Activated CD8-positive, alpha-beta memory T cell treated with anti-CD3 and anti-CD28 coated beads, Interleukin-2, amount 50 U/mL, for 48 hours (primary cell): Measurements from ENCODE around the gene KCNMA1.
"Not testable (repeated sequence)": the region's sequence is repeated elsewhere in the genome, so short reads cannot be mapped to it uniquely, and the experiment has no call there.

Source experiments
- DNase-seq: peaks from one replicate; pipeline ENCODE4 v3.0.0-alpha.2; 2020

KCNMA1 gene

GRCh38 chr10:77578583-77579227 lies 58.9 kb downstream of the KCNMA1 start:
- DNase-seq, result no peak

DNA sequence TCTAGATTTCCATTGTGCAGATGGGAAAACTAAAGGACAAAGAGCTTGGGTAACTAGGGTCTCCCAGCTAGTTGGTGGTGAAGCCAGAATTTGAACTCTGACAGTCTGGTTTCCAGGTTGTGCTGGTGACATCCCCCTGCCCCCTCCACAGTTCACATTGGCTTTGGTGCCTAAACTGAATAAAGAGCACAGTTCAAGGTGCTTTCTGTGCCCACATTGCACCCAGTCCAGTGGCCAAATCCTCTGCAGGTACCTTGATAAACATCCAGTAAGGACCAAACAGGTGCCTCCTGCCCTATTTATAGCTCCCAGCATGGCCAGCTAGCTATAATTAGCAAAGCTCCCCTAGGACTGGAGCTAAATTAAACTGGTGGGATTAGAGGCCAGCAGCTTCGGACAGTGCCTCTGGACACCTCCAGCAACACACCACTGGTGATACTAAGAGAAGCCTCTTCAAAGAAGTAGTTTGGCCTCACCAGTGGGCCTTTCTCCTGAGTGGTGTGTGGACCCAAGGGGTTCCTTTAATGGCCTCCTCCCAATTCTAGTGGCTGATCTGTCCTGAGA lies 59.9 kb downstream of the KCNMA1 start:
- DNase-seq, result no peak

DNA sequence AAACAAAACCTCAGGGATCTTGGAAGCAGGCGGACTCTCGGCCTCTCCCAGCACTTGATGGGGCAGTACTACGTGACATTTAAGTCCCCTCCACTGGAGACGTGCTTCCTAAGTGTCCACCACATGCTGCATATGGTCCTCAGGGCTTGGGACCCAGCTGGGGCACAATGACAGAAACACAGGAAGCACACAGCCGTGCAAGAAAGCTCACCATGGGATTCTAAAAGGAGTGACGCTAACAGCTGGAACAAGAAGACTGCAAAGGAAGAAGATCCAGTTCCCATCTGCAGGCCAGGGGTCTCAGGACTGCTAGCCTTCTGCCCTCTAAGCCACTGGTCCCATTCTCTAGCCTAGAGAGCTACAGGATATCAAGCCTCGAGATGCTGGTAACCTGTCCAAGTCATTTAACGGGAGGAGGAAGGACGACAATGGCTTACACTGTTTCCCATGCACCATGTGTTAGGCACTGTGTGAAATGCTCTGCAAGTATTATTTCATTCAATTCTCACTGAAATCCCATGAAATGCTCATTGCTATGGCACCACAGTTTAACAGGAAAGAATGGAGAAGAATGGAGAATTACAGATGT lies 61.1 kb downstream of the KCNMA1 start:
- DNase-seq, result no peak

GRCh38 chr10:77576007-77576367 lies 61.6 kb downstream of the KCNMA1 start:
- DNase-seq, result no peak

DNA sequence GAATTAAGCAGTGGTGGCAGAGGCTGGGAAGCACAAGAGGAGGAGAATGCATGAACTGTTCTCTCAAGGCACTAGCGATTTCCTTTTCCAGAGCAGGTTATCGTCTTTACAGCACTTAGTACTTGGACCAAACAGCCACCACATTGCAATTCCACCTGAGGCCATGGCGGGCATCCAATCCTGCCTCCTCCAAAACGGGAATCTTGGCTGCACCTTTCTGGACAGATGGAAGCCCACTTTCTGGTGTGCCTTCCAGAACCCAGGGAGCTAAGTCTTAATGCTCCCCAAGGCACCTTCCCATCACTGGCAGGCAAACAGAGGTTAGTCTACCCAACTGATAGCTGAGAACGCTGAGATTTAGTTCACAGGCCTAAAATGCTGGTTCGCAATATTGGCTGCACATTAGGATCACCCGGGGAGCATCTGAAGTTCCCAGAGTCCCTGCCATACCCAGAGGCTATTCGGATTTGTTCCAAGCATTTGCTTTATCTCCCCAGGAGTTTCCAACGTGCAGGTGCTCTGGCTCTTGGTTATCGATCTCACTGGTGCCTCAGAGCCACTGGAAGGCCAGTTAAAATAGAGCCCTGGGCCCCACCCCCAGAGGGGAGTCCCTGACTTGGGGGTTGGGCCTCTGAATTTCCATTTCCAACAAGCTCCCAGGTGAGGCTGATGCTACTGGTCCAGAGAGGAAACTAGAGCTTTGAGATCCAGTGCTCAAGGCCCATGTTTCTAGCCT lies 62.2 kb downstream of the KCNMA1 start:
- no peak for DNase-seq

DNA sequence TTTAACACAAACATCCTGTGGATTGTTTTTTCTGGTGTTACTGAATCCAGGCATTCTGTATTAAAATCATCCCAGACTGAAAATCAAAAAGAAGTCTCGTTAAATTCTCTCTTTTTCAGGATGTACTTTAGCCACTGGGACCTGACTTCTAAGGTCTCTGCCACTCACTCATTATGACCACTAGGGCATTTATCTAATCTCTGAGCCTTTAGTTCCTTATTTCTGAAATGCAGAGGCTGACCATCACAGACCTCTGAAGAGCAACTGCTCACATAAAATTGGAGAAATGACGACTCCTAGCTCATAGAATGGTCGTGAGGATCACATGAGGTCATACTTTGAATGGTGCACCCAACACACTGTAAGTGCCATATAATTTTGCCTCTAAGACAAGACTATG lies 63.2 kb downstream of the KCNMA1 start:
- no peak for DNase-seq

- not testable (repeated sequence) for DNase-seq
Measured at GRCh38 chr10:77572520-77572919, 65.1 kb downstream of the KCNMA1 start.

GRCh38 chr10:77571490-77571889 lies 66.1 kb downstream of the KCNMA1 start:
- DNase-seq, result no peak

- DNase-seq, result no peak
Measured at GRCh38 chr10:77566914-77567566, 70.6 kb downstream of the KCNMA1 start.

GRCh38 chr10:77566236-77566635 lies 71.4 kb downstream of the KCNMA1 start:
- DNase-seq, result no peak

DNA sequence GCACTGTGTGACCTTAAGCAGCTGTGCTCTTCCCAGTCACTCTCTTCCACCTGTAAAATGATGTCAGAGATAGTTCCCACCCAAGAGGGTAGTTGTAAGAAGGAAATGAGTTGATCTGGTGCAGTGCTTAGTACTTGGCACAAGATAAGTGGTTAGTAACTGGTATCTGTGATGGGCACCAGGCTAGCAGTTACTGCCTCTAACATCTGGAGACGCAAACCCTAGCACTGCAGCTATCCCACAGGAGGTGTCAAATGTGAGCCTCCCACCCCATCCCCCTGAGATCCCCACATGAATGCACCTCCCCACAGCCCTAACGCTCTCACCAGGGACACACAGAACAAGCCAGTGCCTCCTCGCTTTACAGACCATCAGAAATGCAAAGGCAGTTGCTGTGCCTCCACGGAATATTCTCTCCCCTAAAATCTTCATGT lies 72.0 kb downstream of the KCNMA1 start:
- DNase-seq, result no peak

DNA sequence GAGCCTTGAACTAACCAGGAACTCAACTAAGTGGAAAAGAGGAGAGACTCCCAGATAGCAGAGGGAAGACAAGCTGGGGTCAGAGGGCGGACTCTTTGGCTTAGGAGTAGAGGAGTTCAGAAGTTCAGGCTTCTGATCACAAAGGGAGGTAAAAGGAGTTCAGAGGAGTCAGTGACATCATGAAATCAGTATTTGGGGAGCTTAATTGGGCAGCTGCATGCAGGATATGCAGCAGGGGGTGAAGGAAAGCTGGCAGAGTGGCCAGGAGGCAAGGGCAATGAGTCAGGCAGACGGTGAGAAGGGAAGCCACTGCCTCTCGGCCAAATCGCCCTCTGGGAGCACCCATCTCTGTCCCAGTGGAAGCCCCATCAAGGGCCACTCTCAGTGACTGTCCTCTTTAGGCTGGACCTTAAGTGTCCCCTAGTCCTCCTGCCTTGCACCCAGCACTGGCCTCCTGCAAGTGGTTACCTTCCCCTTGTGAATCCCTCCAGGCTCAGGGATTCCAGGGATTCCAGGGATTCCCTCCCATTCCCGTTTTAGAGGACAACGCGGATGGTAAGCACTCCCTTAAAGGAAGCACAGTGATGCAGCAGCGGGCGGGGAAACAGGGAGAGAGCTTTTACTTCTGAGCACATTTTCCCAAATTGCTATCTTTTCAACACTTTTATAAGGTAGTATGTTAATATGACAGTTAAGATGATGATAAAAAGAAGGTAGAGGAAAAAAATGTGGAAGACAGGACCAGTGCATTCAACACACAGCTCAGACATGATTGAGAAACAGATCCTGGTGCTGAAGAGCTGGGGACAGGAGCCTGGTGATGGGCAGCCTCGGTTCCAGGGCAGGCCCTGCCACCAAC lies 72.6 kb downstream of the KCNMA1 start:
- DNase-seq, result no peak

DNA sequence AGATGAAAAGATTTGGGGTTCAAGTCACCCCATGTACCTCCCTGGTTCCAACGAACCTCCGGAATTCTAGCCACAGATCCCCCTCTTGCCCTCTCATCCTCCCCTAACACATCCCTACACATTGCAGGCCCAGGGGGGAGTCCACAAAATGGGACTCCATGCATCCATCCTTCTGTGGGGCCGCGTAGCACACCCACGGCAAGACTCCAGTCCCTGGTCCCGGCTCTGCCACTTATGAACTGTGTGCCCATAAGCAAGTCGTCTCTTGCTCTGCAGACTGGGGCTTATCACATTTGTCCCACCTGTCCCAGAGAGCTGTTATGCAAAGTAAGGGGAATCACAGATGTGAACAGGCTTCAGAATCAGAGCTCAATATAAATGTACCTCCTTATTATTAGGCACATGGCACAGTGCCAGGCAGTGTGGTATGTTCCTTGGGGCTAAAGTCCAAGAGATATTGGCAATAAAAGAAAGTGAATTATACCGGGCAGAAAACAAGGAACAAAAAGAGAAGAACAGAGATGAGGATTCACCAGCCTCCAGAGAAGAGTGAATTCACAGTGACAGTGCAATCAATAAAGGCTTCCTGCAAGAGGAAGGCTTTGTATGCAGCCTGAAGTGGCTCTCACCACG lies 73.9 kb downstream of the KCNMA1 start:
- DNase-seq, result no peak

DNA sequence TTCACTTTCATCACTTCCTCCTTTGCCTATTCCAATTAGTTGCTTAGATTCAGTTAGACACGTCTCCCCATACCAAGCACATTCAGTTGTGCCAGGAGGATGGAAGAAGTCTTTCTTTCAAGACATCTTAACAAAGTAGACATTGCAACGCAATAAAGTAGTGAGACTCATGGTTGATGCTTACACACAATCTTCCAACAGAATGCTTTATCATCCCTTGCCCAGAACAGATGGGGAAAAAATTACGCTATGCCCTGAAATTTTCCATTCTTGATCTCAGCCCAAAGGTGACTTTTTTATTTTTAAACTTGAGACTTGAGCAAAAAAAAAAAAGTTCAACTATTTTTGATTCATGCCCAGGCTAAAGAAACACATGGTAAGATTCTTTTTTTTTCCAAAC lies 74.9 kb downstream of the KCNMA1 start:
- DNase-seq, result no peak

- DNase-seq, result no peak
Measured at GRCh38 chr10:77561991-77562390, 75.6 kb downstream of the KCNMA1 start.

- no peak for DNase-seq
Measured at GRCh38 chr10:77560471-77560870, 77.1 kb downstream of the KCNMA1 start.

GRCh38 chr10:77560052-77560451 lies 77.6 kb downstream of the KCNMA1 start:
- DNase-seq, result no peak

- no peak for DNase-seq
Measured at GRCh38 chr10:77556990-77557601, 80.5 kb downstream of the KCNMA1 start.

DNA sequence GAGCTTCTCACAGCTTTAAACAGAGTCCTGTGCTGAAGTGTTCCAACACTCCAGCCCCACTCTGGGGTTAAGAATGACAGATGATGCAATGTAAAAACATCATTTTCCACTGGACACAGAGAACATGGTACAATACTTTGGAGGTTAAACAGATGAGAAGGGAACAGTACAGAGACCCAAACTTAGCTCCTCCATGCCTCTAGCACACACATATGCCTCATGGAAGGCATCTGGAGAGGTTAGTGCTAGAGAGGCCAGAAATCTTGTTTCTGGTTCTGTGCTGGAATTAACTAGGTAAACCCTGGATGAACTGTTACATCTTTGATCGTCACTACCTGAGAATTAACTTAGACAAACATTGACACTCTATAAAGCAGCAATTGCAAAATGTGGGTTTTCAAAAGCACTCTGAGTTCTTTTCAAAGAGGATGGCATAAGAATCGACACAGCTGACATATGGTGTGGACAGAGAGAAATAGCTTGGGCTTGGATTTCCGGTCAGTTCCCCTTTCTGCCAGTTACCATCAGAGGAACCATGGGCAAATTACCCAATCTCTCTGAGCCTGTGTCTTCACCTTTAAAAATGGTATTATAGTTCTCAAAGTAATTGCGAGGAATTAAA lies 81.9 kb downstream of the KCNMA1 start:
- no peak for DNase-seq

GRCh38 chr10:77554996-77555397 lies 82.6 kb downstream of the KCNMA1 start:
- DNase-seq, result no peak

GRCh38 chr10:77553966-77554365 lies 83.6 kb downstream of the KCNMA1 start:
- no peak for DNase-seq
